ENCODE results near the gene COL6A1.
"Not testable (repeated sequence)": the region's sequence is repeated elsewhere in the genome, so short reads cannot be mapped to it uniquely, and the experiment has no call there.

Gene COL6A1

DNA sequence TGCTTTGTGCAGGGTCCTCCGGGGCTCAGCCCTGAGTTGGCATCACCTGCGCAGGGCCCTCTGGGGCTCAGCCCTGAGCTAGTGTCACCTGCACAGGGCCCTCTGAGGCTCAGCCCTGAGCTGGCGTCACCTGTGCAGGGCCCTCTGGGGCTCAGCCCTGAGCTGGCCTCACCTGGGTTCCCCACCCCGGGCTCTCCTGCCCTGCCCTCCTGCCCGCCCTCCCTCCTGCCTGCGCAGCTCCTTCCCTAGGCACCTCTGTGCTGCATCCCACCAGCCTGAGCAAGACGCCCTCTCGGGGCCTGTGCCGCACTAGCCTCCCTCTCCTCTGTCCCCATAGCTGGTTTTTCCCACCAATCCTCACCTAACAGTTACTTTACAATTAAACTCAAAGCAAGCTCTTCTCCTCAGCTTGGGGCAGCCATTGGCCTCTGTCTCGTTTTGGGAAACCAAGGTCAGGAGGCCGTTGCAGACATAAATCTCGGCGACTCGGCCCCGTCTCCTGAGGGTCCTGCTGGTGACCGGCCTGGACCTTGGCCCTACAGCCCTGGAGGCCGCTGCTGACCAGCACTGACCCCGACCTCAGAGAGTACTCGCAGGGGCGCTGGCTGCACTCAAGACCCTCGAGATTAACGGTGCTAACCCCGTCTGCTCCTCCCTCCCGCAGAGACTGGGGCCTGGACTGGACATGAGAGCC, 22.7 kb downstream of the COL6A1 start:
- no peaks in the 10 kb centered on the region for H3K27me3 ChIP-seq (ENCODE audit: insufficient read depth, poor library complexity, severe bottlenecking)
- TF ChIP-seq SPI1 (IDR thresholded peaks at IDR 0.05; ENCODE audit: borderline replicate concordance, low read depth) = no peak
- TF ChIP-seq, protein P1, sequence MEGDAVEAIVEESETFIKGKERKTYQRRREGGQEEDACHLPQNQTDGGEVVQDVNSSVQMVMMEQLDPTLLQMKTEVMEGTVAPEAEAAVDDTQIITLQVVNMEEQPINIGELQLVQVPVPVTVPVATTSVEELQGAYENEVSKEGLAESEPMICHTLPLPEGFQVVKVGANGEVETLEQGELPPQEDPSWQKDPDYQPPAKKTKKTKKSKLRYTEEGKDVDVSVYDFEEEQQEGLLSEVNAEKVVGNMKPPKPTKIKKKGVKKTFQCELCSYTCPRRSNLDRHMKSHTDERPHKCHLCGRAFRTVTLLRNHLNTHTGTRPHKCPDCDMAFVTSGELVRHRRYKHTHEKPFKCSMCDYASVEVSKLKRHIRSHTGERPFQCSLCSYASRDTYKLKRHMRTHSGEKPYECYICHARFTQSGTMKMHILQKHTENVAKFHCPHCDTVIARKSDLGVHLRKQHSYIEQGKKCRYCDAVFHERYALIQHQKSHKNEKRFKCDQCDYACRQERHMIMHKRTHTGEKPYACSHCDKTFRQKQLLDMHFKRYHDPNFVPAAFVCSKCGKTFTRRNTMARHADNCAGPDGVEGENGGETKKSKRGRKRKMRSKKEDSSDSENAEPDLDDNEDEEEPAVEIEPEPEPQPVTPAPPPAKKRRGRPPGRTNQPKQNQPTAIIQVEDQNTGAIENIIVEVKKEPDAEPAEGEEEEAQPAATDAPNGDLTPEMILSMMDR (IDR thresholded peaks at IDR 0.05; ENCODE audit: insufficient read depth, low read length) = no peak
- no peak for TF ChIP-seq GABPA (IDR thresholded peaks at IDR 0.05; ENCODE audit: low read depth)
- TF ChIP-seq, protein P2, sequence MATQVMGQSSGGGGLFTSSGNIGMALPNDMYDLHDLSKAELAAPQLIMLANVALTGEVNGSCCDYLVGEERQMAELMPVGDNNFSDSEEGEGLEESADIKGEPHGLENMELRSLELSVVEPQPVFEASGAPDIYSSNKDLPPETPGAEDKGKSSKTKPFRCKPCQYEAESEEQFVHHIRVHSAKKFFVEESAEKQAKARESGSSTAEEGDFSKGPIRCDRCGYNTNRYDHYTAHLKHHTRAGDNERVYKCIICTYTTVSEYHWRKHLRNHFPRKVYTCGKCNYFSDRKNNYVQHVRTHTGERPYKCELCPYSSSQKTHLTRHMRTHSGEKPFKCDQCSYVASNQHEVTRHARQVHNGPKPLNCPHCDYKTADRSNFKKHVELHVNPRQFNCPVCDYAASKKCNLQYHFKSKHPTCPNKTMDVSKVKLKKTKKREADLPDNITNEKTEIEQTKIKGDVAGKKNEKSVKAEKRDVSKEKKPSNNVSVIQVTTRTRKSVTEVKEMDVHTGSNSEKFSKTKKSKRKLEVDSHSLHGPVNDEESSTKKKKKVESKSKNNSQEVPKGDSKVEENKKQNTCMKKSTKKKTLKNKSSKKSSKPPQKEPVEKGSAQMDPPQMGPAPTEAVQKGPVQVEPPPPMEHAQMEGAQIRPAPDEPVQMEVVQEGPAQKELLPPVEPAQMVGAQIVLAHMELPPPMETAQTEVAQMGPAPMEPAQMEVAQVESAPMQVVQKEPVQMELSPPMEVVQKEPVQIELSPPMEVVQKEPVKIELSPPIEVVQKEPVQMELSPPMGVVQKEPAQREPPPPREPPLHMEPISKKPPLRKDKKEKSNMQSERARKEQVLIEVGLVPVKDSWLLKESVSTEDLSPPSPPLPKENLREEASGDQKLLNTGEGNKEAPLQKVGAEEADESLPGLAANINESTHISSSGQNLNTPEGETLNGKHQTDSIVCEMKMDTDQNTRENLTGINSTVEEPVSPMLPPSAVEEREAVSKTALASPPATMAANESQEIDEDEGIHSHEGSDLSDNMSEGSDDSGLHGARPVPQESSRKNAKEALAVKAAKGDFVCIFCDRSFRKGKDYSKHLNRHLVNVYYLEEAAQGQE (IDR thresholded peaks at IDR 0.05; ENCODE audit: insufficient replicate concordance, low read depth) = no peak
- no peak for TF ChIP-seq POLR2AphosphoS5 (IDR thresholded peaks at IDR 0.05; ENCODE audit: low read depth)
- no peak for DNase-seq (ENCODE audit: low read depth in 1 of 2, low spot score in 1 of 2)

DNA sequence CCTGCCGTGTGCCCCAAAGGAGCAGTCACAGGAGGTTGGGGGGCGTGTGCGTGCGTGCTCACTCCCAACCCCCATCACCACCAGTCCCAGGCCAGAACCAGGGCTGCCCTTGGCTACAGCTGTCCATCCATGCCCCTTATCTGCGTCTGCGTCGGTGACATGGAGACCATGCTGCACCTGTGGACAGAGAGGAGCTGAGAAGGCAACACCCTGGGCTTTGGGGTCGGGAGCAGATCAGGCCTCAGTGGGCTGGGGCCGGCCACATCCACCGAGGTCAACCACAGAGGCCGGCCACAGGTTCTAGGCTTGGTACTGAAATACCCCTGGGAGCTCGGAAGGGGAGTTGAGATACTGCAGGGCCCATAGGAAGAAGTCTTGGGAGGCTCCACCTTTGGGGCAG, 23.5 kb downstream of the COL6A1 start:
- no peak for DNase-seq (ENCODE audit: low read depth in 1 of 2, low spot score in 1 of 2)
- H3K27me3 ChIP-seq (ENCODE audit: insufficient read depth, poor library complexity, severe bottlenecking) = no peaks in the 10 kb centered on the region
- TF ChIP-seq POLR2AphosphoS5 (IDR thresholded peaks at IDR 0.05; ENCODE audit: low read depth) (no peak), GABPA (IDR thresholded peaks at IDR 0.05; ENCODE audit: low read depth) (no peak), SPI1 (IDR thresholded peaks at IDR 0.05; ENCODE audit: borderline replicate concordance, low read depth) (no peak)
- TF ChIP-seq, protein P1 (IDR thresholded peaks at IDR 0.05; ENCODE audit: insufficient read depth, low read length) = no peak
- TF ChIP-seq, protein P2 (IDR thresholded peaks at IDR 0.05; ENCODE audit: insufficient replicate concordance, low read depth) = no peak
- H3K27ac ChIP-seq (replicated peaks) = no peak overlapping the region
- H3K4me3 ChIP-seq (replicated peaks; ENCODE audit: insufficient read depth, low read length) = no peak overlapping the region

More for the DNA sequence above, 22.7 kb downstream of the COL6A1 start:
- H3K27ac ChIP-seq (replicated peaks) = no peak overlapping the region
- no peak overlapping the region for H3K4me3 ChIP-seq (replicated peaks; ENCODE audit: insufficient read depth, low read length)

DNA sequence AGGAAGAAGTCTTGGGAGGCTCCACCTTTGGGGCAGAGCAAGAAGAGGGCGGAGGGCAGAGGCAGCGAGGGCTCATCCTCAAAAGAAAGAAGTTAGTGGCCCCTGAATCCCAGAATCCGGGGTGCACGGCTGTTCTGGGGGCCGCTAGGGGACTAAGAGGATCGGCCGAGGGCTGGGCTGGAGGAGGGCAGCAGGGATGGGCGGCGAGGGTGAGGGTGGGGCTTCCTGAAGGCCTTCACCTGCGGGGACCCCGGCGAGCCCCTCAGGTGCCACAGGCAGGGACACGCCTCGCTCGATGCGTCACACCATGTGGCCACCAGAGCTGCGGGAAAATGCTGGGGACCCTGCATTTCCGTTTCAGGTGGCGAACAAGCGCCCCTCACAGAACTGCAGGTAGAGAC, 23.9 kb downstream of the COL6A1 start:
- Histone ChIP-seq H3K4me3 (replicated peaks; ENCODE audit: insufficient read depth, low read length) (no peak overlapping the region), H3K27ac (replicated peaks) (no peak overlapping the region), H3K27me3 (ENCODE audit: insufficient read depth, poor library complexity, severe bottlenecking) (no peaks in the 10 kb centered on the region)
- no peak for DNase-seq (ENCODE audit: low read depth in 1 of 2, low spot score in 1 of 2)
- TF ChIP-seq POLR2AphosphoS5 (IDR thresholded peaks at IDR 0.05; ENCODE audit: low read depth) = no peak
- TF ChIP-seq, protein P1 (IDR thresholded peaks at IDR 0.05; ENCODE audit: insufficient read depth, low read length) = no peak
- TF ChIP-seq, protein P2 (IDR thresholded peaks at IDR 0.05; ENCODE audit: insufficient replicate concordance, low read depth) = no peak
- TF ChIP-seq GABPA (IDR thresholded peaks at IDR 0.05; ENCODE audit: low read depth) = no peak
- TF ChIP-seq SPI1 (IDR thresholded peaks at IDR 0.05; ENCODE audit: borderline replicate concordance, low read depth) = no peak

DNA sequence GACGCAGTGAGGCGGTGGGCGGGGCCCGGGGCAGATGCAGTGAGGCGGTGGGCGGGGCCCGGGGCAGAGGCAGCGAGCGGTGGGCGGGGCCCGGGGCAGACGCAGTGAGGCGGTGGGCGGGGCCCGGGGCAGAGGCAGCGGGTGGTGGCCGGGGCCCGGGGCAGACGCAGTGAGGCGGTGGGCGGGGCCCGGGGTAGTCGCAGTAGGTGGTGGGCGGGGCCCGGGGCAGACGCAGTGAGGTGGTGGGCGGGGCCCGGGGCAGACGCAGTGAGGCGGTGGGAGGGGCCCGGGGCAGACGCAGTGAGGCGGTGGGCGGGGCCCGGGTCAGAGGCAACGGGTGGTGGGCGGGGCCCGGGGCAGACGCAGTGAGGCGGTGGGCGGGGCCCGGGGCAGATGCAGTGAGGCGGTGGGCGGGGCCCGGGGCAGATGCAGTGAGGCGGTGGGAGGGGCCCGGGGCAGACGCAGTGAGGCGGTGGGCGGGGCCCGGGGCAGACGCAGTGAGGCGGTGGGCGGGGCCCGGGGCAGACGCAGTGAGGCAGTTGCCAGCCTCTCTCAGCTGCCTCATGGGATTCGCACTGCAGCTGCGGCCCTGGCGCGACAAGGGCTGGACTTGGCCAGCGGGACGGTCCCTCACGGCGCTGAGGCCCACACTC, 24.4 kb downstream of the COL6A1 start:
- H3K27ac ChIP-seq (replicated peaks); DNase-seq (ENCODE audit: low read depth in 1 of 2, low spot score in 1 of 2); H3K27me3 ChIP-seq (ENCODE audit: insufficient read depth, poor library complexity, severe bottlenecking); H3K4me3 ChIP-seq (replicated peaks; ENCODE audit: insufficient read depth, low read length): not testable (repeated sequence)
